ENCODE results near the gene MEG3.

- TF ChIP-seq EZH2 (IDR thresholded peaks at IDR 0.05; ENCODE audit: borderline replicate concordance, insufficient read depth, low read length, poor library complexity, severe bottlenecking) (no peak), CTCF (IDR thresholded peaks at IDR 0.05; ENCODE audit: poor library complexity, severe bottlenecking) (no peak), REST (IDR thresholded peaks at IDR 0.05; ENCODE audit: borderline replicate concordance) (no peak), POLR2AphosphoS5 (IDR thresholded peaks at IDR 0.05) (no peak)
Observed at GRCh38 chr14:100823413-100824080, 2.4 kb upstream of the MEG3 start.

All from neural cell (in vitro differentiated cells).